ENCODE data around the gene DDAH1. TPM values are rescaled to one million over a fixed set of nuclear protein-coding genes. Genes with fewer than 3 reads are reported as not detected.
"Not testable (repeated sequence)": the region's sequence is repeated elsewhere in the genome, so short reads cannot be mapped to it uniquely, and the experiment has no call there.

DDAH1 gene
- total and polyA plus RNA-seq, 12 donors, result 2.4 to 84.5 (median 58.4) TPM

- whole genome bisulfite sequencing, 4 donors, result 73 to 95% (median 82%) methylated on average over 6 of the region's 6 CpGs
- no peak overlapping the region for H3K4me3 ChIP-seq
- TF ChIP-seq, protein P1, sequence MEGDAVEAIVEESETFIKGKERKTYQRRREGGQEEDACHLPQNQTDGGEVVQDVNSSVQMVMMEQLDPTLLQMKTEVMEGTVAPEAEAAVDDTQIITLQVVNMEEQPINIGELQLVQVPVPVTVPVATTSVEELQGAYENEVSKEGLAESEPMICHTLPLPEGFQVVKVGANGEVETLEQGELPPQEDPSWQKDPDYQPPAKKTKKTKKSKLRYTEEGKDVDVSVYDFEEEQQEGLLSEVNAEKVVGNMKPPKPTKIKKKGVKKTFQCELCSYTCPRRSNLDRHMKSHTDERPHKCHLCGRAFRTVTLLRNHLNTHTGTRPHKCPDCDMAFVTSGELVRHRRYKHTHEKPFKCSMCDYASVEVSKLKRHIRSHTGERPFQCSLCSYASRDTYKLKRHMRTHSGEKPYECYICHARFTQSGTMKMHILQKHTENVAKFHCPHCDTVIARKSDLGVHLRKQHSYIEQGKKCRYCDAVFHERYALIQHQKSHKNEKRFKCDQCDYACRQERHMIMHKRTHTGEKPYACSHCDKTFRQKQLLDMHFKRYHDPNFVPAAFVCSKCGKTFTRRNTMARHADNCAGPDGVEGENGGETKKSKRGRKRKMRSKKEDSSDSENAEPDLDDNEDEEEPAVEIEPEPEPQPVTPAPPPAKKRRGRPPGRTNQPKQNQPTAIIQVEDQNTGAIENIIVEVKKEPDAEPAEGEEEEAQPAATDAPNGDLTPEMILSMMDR (IDR thresholded peaks at IDR 0.05), result no peak
- TF ChIP-seq POLR2A (IDR thresholded peaks at IDR 0.05), result no peak
- intact Hi-C loops (cut with DNase I), result no loop called here
- DNase-seq, result no peak
- H3K4me1 ChIP-seq (replicated peaks in 1 of 2), result no peaks in the 10 kb centered on the region
- no peaks in the 10 kb centered on the region for H3K36me3 ChIP-seq (replicated peaks in 1 of 2)
- H3K27ac ChIP-seq, result no peak overlapping the region
- H3K27me3 ChIP-seq, result no peaks in the 10 kb centered on the region
- H3K9me3 ChIP-seq (replicated peaks in 1 of 3), result no peaks in the 10 kb centered on the region
Observed at GRCh38 chr1:85473390-85473789, 8.4 kb upstream of the DDAH1 start.

- TF ChIP-seq, protein P1 (IDR thresholded peaks at IDR 0.05), result no peak
- TF ChIP-seq POLR2A (IDR thresholded peaks at IDR 0.05), result no peak
- H3K27ac ChIP-seq, result no peak overlapping the region
- H3K4me3 ChIP-seq, result no peak overlapping the region
- DNase-seq, result no peak
- WGBS, 4 donors, result 26 to 52% (median 49%) methylated on average over 1 of the region's 1 CpG
- no peaks in the 10 kb centered on the region for H3K4me1 ChIP-seq (replicated peaks in 1 of 2)
- H3K27me3 ChIP-seq, result no peaks in the 10 kb centered on the region
- intact Hi-C loops (cut with DNase I), result no loop called here
- H3K36me3 ChIP-seq (replicated peaks in 1 of 2), result no peaks in the 10 kb centered on the region
- no peaks in the 10 kb centered on the region for H3K9me3 ChIP-seq (replicated peaks in 1 of 3)
Observed at GRCh38 chr1:85471558-85471957, 6.6 kb upstream of the DDAH1 start.

DNA sequence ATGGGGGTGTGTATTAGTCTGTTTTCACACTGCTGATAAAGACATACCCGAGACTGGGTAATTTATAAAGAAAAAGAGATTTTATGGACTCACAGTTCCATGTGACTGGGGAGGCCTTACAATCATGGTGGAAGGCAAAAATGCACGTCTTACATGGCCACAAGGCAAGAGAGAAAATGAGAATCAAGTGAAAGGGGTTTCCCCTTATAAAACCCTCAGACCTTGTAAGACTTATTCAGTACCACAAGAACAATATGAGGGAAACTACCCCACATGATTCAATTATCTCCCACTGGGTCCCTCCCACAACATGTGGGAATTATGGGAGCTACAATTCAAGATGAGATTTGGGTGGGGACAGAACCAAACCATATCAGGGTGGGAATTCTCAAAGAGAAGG is 5.2 kb upstream of the DDAH1 start:
- H3K27ac ChIP-seq; H3K27me3 ChIP-seq; H3K9me3 ChIP-seq (replicated peaks in 1 of 3); H3K4me3 ChIP-seq; intact Hi-C loops (cut with DNase I); DNase-seq; H3K4me1 ChIP-seq (replicated peaks in 1 of 2); H3K36me3 ChIP-seq (replicated peaks in 1 of 2): not testable (repeated sequence)
- 82 to 90% (median 85%) methylated on average over 2 of the region's 2 CpGs for WGBS, 4 donors

GRCh38 chr1:85467929-85468540 is 3.1 kb upstream of the DDAH1 start:
- TF ChIP-seq POLR2A (IDR thresholded peaks at IDR 0.05), result no peak
- TF ChIP-seq, protein P1 (IDR thresholded peaks at IDR 0.05), result no peak
- peaks cover 0 to 16% of the 10 kb centered on the region in 2 donors for H3K4me1 ChIP-seq (replicated peaks in 1 of 2)
- intact Hi-C loops (cut with DNase I), result no loop called here

DNA sequence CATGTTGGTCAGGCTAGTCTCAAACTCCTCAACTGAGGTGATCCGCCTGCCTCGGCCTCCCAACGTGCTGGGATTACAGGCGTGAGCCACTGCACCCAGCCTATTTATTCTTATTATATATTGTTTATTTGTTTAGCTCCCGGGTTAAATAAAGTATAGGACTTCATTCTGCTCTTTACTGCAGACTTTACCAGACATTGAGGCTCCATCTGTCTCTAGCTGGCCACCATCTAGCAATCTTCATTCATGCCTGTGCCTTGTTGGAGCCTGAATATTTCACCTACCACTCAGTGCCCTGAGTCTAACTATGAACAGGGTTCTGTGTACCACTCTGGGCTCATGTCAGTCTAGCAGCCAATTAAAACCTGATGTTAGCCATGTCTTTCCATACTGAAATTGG is 2.1 kb upstream of the DDAH1 start:
- WGBS, 4 donors, result 90 to 94% (median 94%) methylated on average over 5 of the region's 5 CpGs
- Histone ChIP-seq H3K4me3 (no peak overlapping the region), H3K9me3 (replicated peaks in 1 of 3) (no peaks in the 10 kb centered on the region), H3K36me3 (replicated peaks in 1 of 2) (no peaks in the 10 kb centered on the region), H3K27me3 (no peaks in the 10 kb centered on the region), H3K27ac (no peak overlapping the region), H3K4me1 (replicated peaks in 1 of 2) (peaks cover 0 to 19% of the 10 kb centered on the region in 2 donors)
- intact Hi-C loops (cut with DNase I), result no loop called here
- DNase-seq, result no peak
- TF ChIP-seq POLR2A (IDR thresholded peaks at IDR 0.05), result no peak
- TF ChIP-seq, protein P1 (IDR thresholded peaks at IDR 0.05), result no peak

More at GRCh38 chr1:85467929-85468540, 3.1 kb upstream of the DDAH1 start:
- no peaks in the 10 kb centered on the region for H3K36me3 ChIP-seq (replicated peaks in 1 of 2)
- no peaks in the 10 kb centered on the region for H3K9me3 ChIP-seq (replicated peaks in 1 of 3)
- no peak overlapping the region for H3K27ac ChIP-seq
- WGBS, 4 donors, result 87 to 95% (median 93%) methylated on average over 3 of the region's 3 CpGs
- no peak for DNase-seq
- no peaks in the 10 kb centered on the region for H3K27me3 ChIP-seq
- H3K4me3 ChIP-seq, result no peak overlapping the region
